Gastrocnemius medialis (tissue), 4 donors: Measurements from ENCODE around the gene NDRG3. TPM values are rescaled to one million over a fixed set of nuclear protein-coding genes. Genes with fewer than 3 reads are reported as not detected.

Experiments
- ATAC-seq, 2 donors: fragments of 150-250 bp; one replicate each; pipeline ENCODE4 v1.9.1; 2016
- DNase-seq, 2 donors: peaks; one replicate each; pipeline ENCODE4 v3.0.0-alpha.2; 2019
- H3K27ac ChIP-seq, 4 donors: fragments of 200-600 bp; sonication (generic); 1 replicate in 1 of 4; 2 replicates in 3 of 4; pipeline ENCODE4 v1.5.1; 2016 to 2018; ENCODE audit warnings: mild to moderate bottlenecking in 2 of 4, moderate library complexity in 1 of 4
- H3K27me3 ChIP-seq, 3 donors: fragments of 200-600 bp; sonication (generic) in 2 of 3; 1 replicate in 1 of 3; 2 replicates in 2 of 3; pipeline versions ENCODE4 v1.5.1 to v1.6.0; 2016 to 2019; ENCODE audit warnings: mild to moderate bottlenecking in 1 of 3, moderate library complexity in 1 of 3
- H3K36me3 ChIP-seq, 2 donors: fragments of 200-600 bp; sonication (generic) in 1 of 2; one replicate each; pipeline ENCODE4 v1.5.1; 2017 to 2018
- H3K4me1 ChIP-seq, 2 donors: fragments of 200-600 bp; sonication (generic) in 1 of 2; one replicate each; pipeline ENCODE4 v1.5.1; 2016 to 2017; ENCODE audit warnings: mild to moderate bottlenecking in 2 of 2
- H3K4me3 ChIP-seq, 4 donors: fragments of 200-600 bp; sonication (generic) in 3 of 4; 1 replicate in 1 of 4; 2 replicates in 3 of 4; pipeline ENCODE4 v1.5.1; 2016 to 2019; ENCODE audit warnings: mild to moderate bottlenecking in 2 of 4
- H3K9me3 ChIP-seq, 3 donors: fragments of 200-600 bp; sonication (generic) in 2 of 3; 1 replicate in 1 of 3; 2 replicates in 2 of 3; pipeline ENCODE4 v1.5.1; 2016 to 2019
- POLR2A ChIP-seq, 2 donors: fragments of 450-650 bp; IDR thresholded peaks; one replicate each; pipeline ENCODE4 v1.6.1; 2017; ENCODE audit warnings: antibody characterized with exemption in 2 of 2, mild to moderate bottlenecking in 2 of 2, moderate library complexity in 2 of 2
- in situ Hi-C, 4 donors: fragments of 200-750 bp; cut with MboI; loops; one replicate each; pipeline versions ENCODE4 v1.15.0 to v1.8.0; 2017; ENCODE audit warnings: low sequenced_read_pairs in 4 of 4
- intact Hi-C: fragments of 100-400 bp; cut with DNase I; formaldehyde crosslinking; loops from one replicate; pipeline ENCODE4 v1.15.1; 2023; ENCODE audit warnings: low total_unique reads
- total RNA-seq, 4 donors: library from RNA; depleted of rRNA; stranded (reverse); fragments of >200 nt; gene quantifications; one replicate each; pipeline versions ENCODE4 v1.1.0 to v1.2.3, GENCODE V29; 2016
- TF ChIP-seq, protein P1 (sequence below), 5 experiments: fragments of 450-650 bp in 3 of 5; fragments of 200-600 bp in 2 of 5; sonication (generic) in 2 of 5; IDR thresholded peaks in 4 of 5; conservative IDR thresholded peaks in 1 of 5; 1 replicate in 4 of 5; 2 replicates in 1 of 5; pipeline ENCODE4 v1.5.1; 2016 to 2019; ENCODE audit warnings: antibody characterized with exemption in 5 of 5, mild to moderate bottlenecking in 3 of 5, moderate library complexity in 3 of 5

The NDRG3 gene
- total RNA-seq, 4 donors from 2014 or later, result 6.7 to 24.9 (median 13.2) TPM

- H3K36me3 ChIP-seq, result no peaks in the 10 kb centered on the region
- TF ChIP-seq, protein P1, sequence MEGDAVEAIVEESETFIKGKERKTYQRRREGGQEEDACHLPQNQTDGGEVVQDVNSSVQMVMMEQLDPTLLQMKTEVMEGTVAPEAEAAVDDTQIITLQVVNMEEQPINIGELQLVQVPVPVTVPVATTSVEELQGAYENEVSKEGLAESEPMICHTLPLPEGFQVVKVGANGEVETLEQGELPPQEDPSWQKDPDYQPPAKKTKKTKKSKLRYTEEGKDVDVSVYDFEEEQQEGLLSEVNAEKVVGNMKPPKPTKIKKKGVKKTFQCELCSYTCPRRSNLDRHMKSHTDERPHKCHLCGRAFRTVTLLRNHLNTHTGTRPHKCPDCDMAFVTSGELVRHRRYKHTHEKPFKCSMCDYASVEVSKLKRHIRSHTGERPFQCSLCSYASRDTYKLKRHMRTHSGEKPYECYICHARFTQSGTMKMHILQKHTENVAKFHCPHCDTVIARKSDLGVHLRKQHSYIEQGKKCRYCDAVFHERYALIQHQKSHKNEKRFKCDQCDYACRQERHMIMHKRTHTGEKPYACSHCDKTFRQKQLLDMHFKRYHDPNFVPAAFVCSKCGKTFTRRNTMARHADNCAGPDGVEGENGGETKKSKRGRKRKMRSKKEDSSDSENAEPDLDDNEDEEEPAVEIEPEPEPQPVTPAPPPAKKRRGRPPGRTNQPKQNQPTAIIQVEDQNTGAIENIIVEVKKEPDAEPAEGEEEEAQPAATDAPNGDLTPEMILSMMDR (IDR thresholded peaks at IDR 0.05 in 4 of 5, conservative IDR thresholded peaks at IDR 0.05 in 1 of 5), result no peak
- TF ChIP-seq POLR2A (IDR thresholded peaks at IDR 0.05), result no peak
- no peaks in the 10 kb centered on the region for H3K9me3 ChIP-seq
- no peaks in the 10 kb centered on the region for H3K27me3 ChIP-seq
- peak overlapping the region; percentile 76 to 94 (median 84) for H3K4me3 ChIP-seq
- ATAC-seq (peak; percentile 70), DNase-seq (peak; percentile 67 to 88)
- H3K27ac ChIP-seq, result peak overlapping the region; percentile 88 to 95 (median 92)
- in situ Hi-C loops, result no loop called here
- H3K4me1 ChIP-seq, result peaks cover 18 to 32% of the 10 kb centered on the region in 2 donors
- intact Hi-C loops, result loop anchor here (5.0 to 10.0 kb wide), 2 partner anchors 137 to 280 kb away; partner anchors contain the start of gene RAB5IF
These were observed 1.1 kb downstream of the NDRG3 start for GRCh38 chr20:36744764-36745191.

DNA sequence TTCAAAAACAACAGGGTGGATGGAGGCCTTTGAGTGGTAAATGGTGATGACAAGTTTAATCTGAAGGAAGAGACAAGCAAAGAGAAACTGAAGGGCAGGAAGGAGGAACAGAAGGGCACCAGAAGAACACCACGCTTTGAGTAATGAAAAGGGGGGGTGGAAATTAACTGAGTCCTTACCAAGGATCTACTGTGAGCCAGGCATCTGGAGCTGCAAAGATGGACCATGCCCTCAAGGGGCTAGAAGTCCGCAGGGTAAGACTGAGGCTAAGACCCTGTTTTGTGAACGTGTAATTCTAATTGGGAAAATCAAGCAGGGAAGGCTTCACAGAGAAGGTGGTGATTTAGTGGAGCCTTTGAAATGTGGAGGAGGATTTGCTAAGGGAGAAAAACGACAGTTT, 1.6 kb downstream of the NDRG3 start:
- TF ChIP-seq, protein P1 (IDR thresholded peaks at IDR 0.05 in 4 of 5, conservative IDR thresholded peaks at IDR 0.05 in 1 of 5), result no peak
- no peak for TF ChIP-seq POLR2A (IDR thresholded peaks at IDR 0.05)
- DNase-seq, result no peak
- Histone ChIP-seq H3K4me3 (peak overlapping the region; percentile 76 to 94 (median 84)), H3K4me1 (peaks cover 18 to 32% of the 10 kb centered on the region in 2 donors), H3K36me3 (no peaks in the 10 kb centered on the region), H3K27me3 (no peaks in the 10 kb centered on the region), H3K27ac (peak overlapping the region; percentile 88 to 95 (median 92)), H3K9me3 (no peaks in the 10 kb centered on the region)
- in situ Hi-C loops, result no loop called here
- intact Hi-C loops, result loop anchor here (10.0 kb wide), 1 partner anchor 279 kb away; no protein-coding TSS in a partner anchor
- no peak for ATAC-seq

DNA sequence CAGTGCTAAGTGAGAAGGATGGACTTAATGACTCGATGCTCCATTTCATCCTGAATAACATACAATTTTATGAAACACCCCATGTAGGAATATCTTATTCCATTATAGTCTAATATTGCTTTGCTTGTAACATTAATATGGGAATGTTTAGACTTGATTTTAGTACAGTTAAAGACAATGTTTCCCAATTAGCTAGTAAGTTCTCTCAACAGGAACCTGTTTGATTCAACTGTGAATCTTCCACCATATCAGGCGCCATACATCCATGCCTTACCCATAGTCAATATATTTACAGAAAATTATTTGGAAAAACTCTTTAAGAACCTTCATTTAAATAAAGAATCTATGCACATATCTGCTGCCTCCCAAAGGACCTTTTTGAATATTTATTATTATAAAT, 3.3 kb downstream of the NDRG3 start:
- DNase-seq (no peak), ATAC-seq (no peak)
- TF ChIP-seq, protein P1 (IDR thresholded peaks at IDR 0.05 in 4 of 5, conservative IDR thresholded peaks at IDR 0.05 in 1 of 5), result no peak
- no peak for TF ChIP-seq POLR2A (IDR thresholded peaks at IDR 0.05)
- Histone ChIP-seq H3K9me3 (no peaks in the 10 kb centered on the region), H3K27me3 (no peaks in the 10 kb centered on the region), H3K4me1 (peaks cover 19 to 35% of the 10 kb centered on the region in 2 donors), H3K27ac (peak overlapping the region; percentile 12 to 88 (median 50)), H3K4me3 (no peak overlapping the region), H3K36me3 (no peaks in the 10 kb centered on the region)
- in situ Hi-C loops, result no loop called here
- intact Hi-C loops, result loop anchor here (10.0 kb wide), 1 partner anchor 278 kb away; no protein-coding TSS in a partner anchor

DNA sequence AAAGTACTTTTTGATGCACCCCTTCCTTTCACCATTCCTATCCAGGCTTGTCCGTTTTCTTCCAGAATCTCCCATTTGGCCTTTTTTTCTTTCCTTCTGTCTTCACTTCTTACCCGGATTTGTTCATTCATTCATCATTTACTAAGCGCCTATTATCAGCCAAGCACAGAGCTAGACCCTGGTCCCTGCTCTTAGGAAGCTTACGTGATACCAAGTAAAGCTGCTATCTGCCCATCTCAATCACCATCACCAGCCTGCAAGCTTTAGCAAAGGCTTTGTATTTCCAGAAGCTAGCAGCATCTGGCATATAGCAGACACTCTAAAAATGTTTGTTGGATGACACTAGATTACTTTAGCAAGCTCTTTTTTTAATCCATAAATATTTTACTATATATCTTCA, 4.8 kb downstream of the NDRG3 start:
- ATAC-seq (no peak), DNase-seq (no peak)
- peak overlapping the region in 3 of 4 donors; percentile 8 to 33 (median 27) for H3K27ac ChIP-seq
- intact Hi-C loops (loop anchor here (10.0 kb wide), 1 partner anchor 276 kb away; no protein-coding TSS in a partner anchor), in situ Hi-C loops (no loop called here)
- H3K4me1 ChIP-seq, result peaks cover 32 to 41% of the 10 kb centered on the region in 2 donors
- no peak overlapping the region for H3K4me3 ChIP-seq
- no peaks in the 10 kb centered on the region for H3K27me3 ChIP-seq
- no peak for TF ChIP-seq POLR2A (IDR thresholded peaks at IDR 0.05)
- no peaks in the 10 kb centered on the region for H3K9me3 ChIP-seq
- H3K36me3 ChIP-seq, result no peaks in the 10 kb centered on the region

- DNase-seq (no peak), ATAC-seq (peak; percentile 19 to 28)
- in situ Hi-C loops (no loop called here), intact Hi-C loops (no loop called here)
- Histone ChIP-seq H3K27ac (peak overlapping the region; percentile 42 to 75 (median 63)), H3K36me3 (no peaks in the 10 kb centered on the region), H3K4me3 (no peak overlapping the region), H3K4me1 (peaks cover 33 to 39% of the 10 kb centered on the region in 2 donors), H3K9me3 (no peaks in the 10 kb centered on the region), H3K27me3 (no peaks in the 10 kb centered on the region)
- TF ChIP-seq, protein P1 (IDR thresholded peaks at IDR 0.05 in 4 of 5, conservative IDR thresholded peaks at IDR 0.05 in 1 of 5), result no peak
- TF ChIP-seq POLR2A (IDR thresholded peaks at IDR 0.05), result no peak
These were observed 8.7 kb downstream of the NDRG3 start for GRCh38 chr20:36737183-36737499.
